ENCODE results near the gene RTL9. TPM values are rescaled to one million over a fixed set of nuclear protein-coding genes. Genes with fewer than 3 reads are reported as not detected.

The RTL9 gene
- total and polyA plus RNA-seq, 2 of the 13 experiments (the other 11 are each of a cell fraction or from before 2014, with no cell fraction given) = 0.01 to 0.02 TPM

DNA sequence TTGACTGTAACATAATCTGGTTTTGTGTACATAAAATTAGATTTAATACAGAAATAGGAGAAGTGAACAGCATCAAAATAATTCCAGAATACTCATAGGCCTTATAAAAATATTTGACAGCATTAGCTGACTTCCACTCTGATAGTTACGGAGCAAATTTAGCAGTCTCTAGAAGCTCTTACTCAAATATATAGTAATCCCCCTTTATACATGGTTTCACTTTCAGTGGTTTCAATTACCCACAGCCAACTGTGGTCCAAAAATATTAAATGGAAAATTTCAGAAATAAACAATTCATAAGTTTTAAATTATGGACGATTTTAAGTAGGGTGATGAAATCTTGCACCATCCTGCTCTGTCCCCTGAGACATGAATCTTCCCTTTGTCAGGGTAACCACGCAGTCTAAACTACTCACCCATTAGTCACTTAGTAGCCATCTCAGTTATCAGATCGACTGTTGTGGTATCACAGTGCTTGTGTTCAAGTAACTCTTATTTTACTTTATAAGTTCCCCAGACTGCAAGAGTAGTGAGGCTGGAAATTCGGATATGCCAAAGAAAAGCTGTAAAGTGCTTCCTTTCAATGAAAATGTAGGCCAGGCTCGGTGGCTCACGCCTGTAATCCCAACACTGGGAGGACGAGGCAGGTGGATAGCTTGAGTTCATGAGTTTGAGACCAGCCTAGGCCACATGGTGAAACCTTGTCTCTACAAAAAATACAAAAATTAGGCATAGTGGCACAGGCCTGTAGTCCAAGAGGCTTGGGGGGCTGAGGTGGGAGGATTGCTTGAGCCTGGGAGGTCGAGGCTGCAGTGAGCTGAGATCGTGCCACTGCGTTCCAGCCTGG, 17.2 kb upstream of the RTL9 start:
- intact Hi-C loops (cut with micrococcal nuclease; ENCODE audit: unreplicated experiment) = no loop called here
- Histone ChIP-seq H3K4me2 (ENCODE audit: low read depth, low read length) (no peak overlapping the region), H3K4me3 (replicated peaks in 1 of 3; ENCODE audit: insufficient read depth in 1 of 3, low read depth in 2 of 3, low read length in 3 of 3) (no peak overlapping the region), H2AFZ (ENCODE audit: low read length) (no peak overlapping the region), H3K4me1 (ENCODE audit: insufficient read depth, low read length) (no peaks in the 10 kb centered on the region), H3K79me2 (ENCODE audit: insufficient read depth, low read length) (no peaks in the 10 kb centered on the region), H3K9me3 (ENCODE audit: low read length) (no peaks in the 10 kb centered on the region), H4K20me1 (ENCODE audit: insufficient read depth, low read length) (no peaks in the 10 kb centered on the region), H3K9ac (ENCODE audit: insufficient read depth, low read depth, low read length) (no peak overlapping the region), H3K27me3 (ENCODE audit: control insufficient read depth in 1 of 2, insufficient read depth in 2 of 2, low read length in 2 of 2) (no peaks in the 10 kb centered on the region), H3K27ac (ENCODE audit: extremely low read length, insufficient read depth, low read length) (no peak overlapping the region), H3K36me3 (replicated peaks in 1 of 2; ENCODE audit: control insufficient read depth in 1 of 2, insufficient read depth in 2 of 2, low read length in 2 of 2) (no peaks in the 10 kb centered on the region)
- no peak for TF ChIP-seq HDAC2 (CRISPR knock-in tag; IDR thresholded peaks at IDR 0.05)
- TF ChIP-seq, protein P1, sequence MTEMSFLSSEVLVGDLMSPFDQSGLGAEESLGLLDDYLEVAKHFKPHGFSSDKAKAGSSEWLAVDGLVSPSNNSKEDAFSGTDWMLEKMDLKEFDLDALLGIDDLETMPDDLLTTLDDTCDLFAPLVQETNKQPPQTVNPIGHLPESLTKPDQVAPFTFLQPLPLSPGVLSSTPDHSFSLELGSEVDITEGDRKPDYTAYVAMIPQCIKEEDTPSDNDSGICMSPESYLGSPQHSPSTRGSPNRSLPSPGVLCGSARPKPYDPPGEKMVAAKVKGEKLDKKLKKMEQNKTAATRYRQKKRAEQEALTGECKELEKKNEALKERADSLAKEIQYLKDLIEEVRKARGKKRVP (CRISPR knock-in tag; IDR thresholded peaks at IDR 0.05) = peak in 1 of 2 experiments; percentile 68; a peak in 2 of 4 replicates
- POLR2A ChIA-PET = no interaction called here
- WGBS (ENCODE audit: low lambda C conversion rate) = 47% methylated on average over 11 of the region's 11 CpGs
- CTCF ChIA-PET (ENCODE audit: low intra/inter-chr PET ratio, low total read pairs) = no interaction called here
- no peak for ATAC-seq
- DNase-seq (ENCODE audit: low spot score) = no peak
- in situ Hi-C loops (cut with HindIII; ENCODE audit: extremely low pct_ligation_motif_present, low pct_unique_long_range_greater_than_20kb) = no loop called here
- no TSS peak for BruUV-seq (replicated peaks)
- FAIRE-seq = no peak

DNA sequence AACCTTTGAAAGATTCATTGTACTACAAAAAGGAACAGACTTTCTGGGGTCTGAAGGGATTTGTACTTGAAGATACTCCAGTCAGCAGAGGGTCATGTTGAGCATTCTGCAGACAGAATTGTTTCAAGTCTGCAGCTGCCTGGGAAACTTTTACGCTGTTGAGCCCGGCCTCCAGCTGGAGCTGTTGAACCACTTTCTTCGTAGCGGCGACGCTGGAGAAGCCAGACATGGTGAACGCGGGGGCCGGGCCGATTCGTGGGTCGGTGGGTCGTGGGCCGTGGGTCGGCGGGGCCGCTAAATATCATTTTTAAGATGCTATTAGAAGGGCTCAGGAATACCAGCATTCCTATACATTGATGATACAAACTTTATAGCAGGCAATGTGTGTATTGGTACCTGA, 12.0 kb upstream of the RTL9 start:
- H2AFZ ChIP-seq (ENCODE audit: low read length) = no peak overlapping the region
- H4K20me1 ChIP-seq (ENCODE audit: insufficient read depth, low read length) = no peaks in the 10 kb centered on the region
- peak; percentile 45; the same call in 2 of the 3 replicates for ATAC-seq
- WGBS (ENCODE audit: low lambda C conversion rate) = 0% methylated on average over 9 of the region's 17 CpGs
- H3K9me3 ChIP-seq (ENCODE audit: low read length) = no peaks in the 10 kb centered on the region
- no peak for FAIRE-seq
- in situ Hi-C loops (cut with HindIII; ENCODE audit: extremely low pct_ligation_motif_present, low pct_unique_long_range_greater_than_20kb) (no loop called here), intact Hi-C loops (cut with micrococcal nuclease; ENCODE audit: unreplicated experiment) (no loop called here)
- no peaks in the 10 kb centered on the region for H3K36me3 ChIP-seq (replicated peaks in 1 of 2; ENCODE audit: control insufficient read depth in 1 of 2, insufficient read depth in 2 of 2, low read length in 2 of 2)
- no peaks in the 10 kb centered on the region for H3K27me3 ChIP-seq (ENCODE audit: control insufficient read depth in 1 of 2, insufficient read depth in 2 of 2, low read length in 2 of 2)
- no peak overlapping the region for H3K27ac ChIP-seq (ENCODE audit: extremely low read length, insufficient read depth, low read length)
- no peak for DNase-seq (ENCODE audit: low spot score)
- ChIA-PET CTCF (ENCODE audit: low intra/inter-chr PET ratio, low total read pairs) (no interaction called here), POLR2A (no interaction called here)
- no peak overlapping the region for H3K4me3 ChIP-seq (replicated peaks in 1 of 3; ENCODE audit: insufficient read depth in 1 of 3, low read depth in 2 of 3, low read length in 3 of 3)
- H3K4me1 ChIP-seq (ENCODE audit: insufficient read depth, low read length) = no peaks in the 10 kb centered on the region
- no peak overlapping the region for H3K4me2 ChIP-seq (ENCODE audit: low read depth, low read length)
- no peak overlapping the region for H3K9ac ChIP-seq (ENCODE audit: insufficient read depth, low read depth, low read length)
- no TSS peak for BruUV-seq (replicated peaks)
- no peak for TF ChIP-seq ZNF652 (CRISPR knock-in tag; IDR thresholded peaks at IDR 0.05; ENCODE audit: borderline replicate concordance, low read depth)
- TF ChIP-seq, protein P2, sequence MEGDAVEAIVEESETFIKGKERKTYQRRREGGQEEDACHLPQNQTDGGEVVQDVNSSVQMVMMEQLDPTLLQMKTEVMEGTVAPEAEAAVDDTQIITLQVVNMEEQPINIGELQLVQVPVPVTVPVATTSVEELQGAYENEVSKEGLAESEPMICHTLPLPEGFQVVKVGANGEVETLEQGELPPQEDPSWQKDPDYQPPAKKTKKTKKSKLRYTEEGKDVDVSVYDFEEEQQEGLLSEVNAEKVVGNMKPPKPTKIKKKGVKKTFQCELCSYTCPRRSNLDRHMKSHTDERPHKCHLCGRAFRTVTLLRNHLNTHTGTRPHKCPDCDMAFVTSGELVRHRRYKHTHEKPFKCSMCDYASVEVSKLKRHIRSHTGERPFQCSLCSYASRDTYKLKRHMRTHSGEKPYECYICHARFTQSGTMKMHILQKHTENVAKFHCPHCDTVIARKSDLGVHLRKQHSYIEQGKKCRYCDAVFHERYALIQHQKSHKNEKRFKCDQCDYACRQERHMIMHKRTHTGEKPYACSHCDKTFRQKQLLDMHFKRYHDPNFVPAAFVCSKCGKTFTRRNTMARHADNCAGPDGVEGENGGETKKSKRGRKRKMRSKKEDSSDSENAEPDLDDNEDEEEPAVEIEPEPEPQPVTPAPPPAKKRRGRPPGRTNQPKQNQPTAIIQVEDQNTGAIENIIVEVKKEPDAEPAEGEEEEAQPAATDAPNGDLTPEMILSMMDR (CRISPR knock-in tag; IDR thresholded peaks at IDR 0.05) = peak; percentile 20; the same call in 1 of the 2 replicates
- H3K79me2 ChIP-seq (ENCODE audit: insufficient read depth, low read length) = no peaks in the 10 kb centered on the region

Data from HepG2 (cell line).